HepG2 (cell line): Measurements from ENCODE around the gene NFKBIZ.

Source experiments
- BHLHE40 ChIP-seq: IDR thresholded peaks from 2 replicates; pipeline ENCODE4 v1.6.1; 2011; ENCODE audit warnings: low read length, improper control_type of control experiment
- PRDM10 ChIP-seq: sonication (generic); formaldehyde crosslinking; IDR thresholded peaks from 2 replicates; pipeline ENCODE4 v1.4.0; 2020; ENCODE audit warnings: low read depth, missing genetic modification reagents
- RAD21 ChIP-seq: fragments of 450-650 bp; formaldehyde crosslinking; IDR thresholded peaks from 2 replicates; pipeline ENCODE4 v1.5.0; 2020; ENCODE audit warnings: mild to moderate bottlenecking
- RFX3 ChIP-seq: IDR thresholded peaks from 2 replicates; pipeline ENCODE4 v1.6.1; 2016; ENCODE audit warnings: missing biosample characterization, missing genetic modification reagents
- TF ChIP-seq, protein P1 (sequence below): sonication (generic); formaldehyde crosslinking; IDR thresholded peaks from 2 replicates; pipeline ENCODE4 v1.4.0; 2020; ENCODE audit warnings: missing genetic modification reagents
- TF ChIP-seq, protein P2 (sequence below): sonication (generic); formaldehyde crosslinking; IDR thresholded peaks from 2 replicates; pipeline ENCODE4 v1.5.0; 2020; ENCODE audit warnings: mild to moderate bottlenecking, missing genetic modification reagents, moderate library complexity

DNA sequence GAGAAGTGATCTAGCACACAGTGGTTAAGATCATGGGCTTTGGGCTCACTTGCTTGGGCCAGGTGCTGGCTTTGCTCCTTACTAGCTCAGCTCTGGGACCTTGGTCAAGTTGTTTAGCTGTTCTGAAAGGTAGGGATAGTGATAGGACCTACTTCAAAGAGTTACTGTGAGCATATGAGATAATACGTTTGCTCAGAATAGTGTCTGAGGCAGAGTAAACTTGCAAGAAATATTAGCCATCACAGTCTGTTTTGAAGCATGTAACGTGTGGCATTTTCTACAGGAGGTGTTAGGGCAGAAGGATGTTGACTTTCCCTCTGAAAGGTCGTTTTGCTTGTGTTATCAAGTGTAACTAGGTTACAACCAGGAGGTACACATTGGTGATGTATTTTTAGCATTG, 34.5 kb upstream of the NFKBIZ start:
- TF ChIP-seq, protein P1, sequence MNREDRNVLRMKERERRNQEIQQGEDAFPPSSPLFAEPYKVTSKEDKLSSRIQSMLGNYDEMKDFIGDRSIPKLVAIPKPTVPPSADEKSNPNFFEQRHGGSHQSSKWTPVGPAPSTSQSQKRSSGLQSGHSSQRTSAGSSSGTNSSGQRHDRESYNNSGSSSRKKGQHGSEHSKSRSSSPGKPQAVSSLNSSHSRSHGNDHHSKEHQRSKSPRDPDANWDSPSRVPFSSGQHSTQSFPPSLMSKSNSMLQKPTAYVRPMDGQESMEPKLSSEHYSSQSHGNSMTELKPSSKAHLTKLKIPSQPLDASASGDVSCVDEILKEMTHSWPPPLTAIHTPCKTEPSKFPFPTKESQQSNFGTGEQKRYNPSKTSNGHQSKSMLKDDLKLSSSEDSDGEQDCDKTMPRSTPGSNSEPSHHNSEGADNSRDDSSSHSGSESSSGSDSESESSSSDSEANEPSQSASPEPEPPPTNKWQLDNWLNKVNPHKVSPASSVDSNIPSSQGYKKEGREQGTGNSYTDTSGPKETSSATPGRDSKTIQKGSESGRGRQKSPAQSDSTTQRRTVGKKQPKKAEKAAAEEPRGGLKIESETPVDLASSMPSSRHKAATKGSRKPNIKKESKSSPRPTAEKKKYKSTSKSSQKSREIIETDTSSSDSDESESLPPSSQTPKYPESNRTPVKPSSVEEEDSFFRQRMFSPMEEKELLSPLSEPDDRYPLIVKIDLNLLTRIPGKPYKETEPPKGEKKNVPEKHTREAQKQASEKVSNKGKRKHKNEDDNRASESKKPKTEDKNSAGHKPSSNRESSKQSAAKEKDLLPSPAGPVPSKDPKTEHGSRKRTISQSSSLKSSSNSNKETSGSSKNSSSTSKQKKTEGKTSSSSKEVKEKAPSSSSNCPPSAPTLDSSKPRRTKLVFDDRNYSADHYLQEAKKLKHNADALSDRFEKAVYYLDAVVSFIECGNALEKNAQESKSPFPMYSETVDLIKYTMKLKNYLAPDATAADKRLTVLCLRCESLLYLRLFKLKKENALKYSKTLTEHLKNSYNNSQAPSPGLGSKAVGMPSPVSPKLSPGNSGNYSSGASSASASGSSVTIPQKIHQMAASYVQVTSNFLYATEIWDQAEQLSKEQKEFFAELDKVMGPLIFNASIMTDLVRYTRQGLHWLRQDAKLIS (CRISPR knock-in tag): no peak
- TF ChIP-seq BHLHE40 (no peak), PRDM10 (CRISPR knock-in tag) (no peak), RAD21 (CRISPR knock-in tag) (no peak), RFX3 (no peak)
- TF ChIP-seq, protein P2, sequence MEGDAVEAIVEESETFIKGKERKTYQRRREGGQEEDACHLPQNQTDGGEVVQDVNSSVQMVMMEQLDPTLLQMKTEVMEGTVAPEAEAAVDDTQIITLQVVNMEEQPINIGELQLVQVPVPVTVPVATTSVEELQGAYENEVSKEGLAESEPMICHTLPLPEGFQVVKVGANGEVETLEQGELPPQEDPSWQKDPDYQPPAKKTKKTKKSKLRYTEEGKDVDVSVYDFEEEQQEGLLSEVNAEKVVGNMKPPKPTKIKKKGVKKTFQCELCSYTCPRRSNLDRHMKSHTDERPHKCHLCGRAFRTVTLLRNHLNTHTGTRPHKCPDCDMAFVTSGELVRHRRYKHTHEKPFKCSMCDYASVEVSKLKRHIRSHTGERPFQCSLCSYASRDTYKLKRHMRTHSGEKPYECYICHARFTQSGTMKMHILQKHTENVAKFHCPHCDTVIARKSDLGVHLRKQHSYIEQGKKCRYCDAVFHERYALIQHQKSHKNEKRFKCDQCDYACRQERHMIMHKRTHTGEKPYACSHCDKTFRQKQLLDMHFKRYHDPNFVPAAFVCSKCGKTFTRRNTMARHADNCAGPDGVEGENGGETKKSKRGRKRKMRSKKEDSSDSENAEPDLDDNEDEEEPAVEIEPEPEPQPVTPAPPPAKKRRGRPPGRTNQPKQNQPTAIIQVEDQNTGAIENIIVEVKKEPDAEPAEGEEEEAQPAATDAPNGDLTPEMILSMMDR (CRISPR knock-in tag): no peak
